SH-SY5Y (cell line): ENCODE measurements around the gene SFI1.

Source experiments
- GATA2 ChIP-seq: IDR thresholded peaks from 2 replicates; pipeline ENCODE4 v1.6.1; 2011; ENCODE audit warnings: mild to moderate bottlenecking, low read depth, low read length
- GATA3 ChIP-seq: IDR thresholded peaks from 2 replicates; pipeline ENCODE4 v1.6.1; 2011; ENCODE audit warnings: low read depth, mild to moderate bottlenecking, low read length, moderate library complexity

The SFI1 gene

GRCh38 chr22:31561238-31561887 is 65.0 kb downstream of the SFI1 start:
- no peak for TF ChIP-seq GATA3
- no peak for TF ChIP-seq GATA2

- TF ChIP-seq GATA3 (no peak), GATA2 (no peak)
Measured at GRCh38 chr22:31561970-31562369, 65.6 kb downstream of the SFI1 start.

DNA sequence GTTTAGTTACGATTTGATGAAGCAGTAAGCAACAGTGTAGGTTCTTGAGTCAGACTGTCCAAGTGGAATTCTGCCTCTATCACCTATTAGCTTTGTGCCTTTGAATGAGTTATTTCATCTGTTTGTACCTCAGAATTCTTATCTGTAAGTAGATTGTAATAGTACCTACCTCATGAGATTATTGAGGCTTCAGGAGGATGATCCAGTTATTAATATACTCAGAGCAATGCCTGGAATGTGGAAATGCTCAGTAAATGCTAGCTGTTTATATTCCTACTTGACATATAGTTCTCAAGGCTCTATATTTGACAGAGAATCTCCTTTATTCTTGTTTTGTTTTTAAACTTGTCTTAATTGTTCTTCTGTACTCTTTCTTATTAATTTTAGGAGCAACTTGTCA is 70.1 kb downstream of the SFI1 start:
- TF ChIP-seq GATA2 = no peak
- TF ChIP-seq GATA3 = no peak

GRCh38 chr22:31567196-31567595 is 70.9 kb downstream of the SFI1 start:
- TF ChIP-seq GATA2 (no peak), GATA3 (no peak)

- TF ChIP-seq GATA2 = no peak
- no peak for TF ChIP-seq GATA3
Measured at GRCh38 chr22:31567702-31568101, 71.4 kb downstream of the SFI1 start.

DNA sequence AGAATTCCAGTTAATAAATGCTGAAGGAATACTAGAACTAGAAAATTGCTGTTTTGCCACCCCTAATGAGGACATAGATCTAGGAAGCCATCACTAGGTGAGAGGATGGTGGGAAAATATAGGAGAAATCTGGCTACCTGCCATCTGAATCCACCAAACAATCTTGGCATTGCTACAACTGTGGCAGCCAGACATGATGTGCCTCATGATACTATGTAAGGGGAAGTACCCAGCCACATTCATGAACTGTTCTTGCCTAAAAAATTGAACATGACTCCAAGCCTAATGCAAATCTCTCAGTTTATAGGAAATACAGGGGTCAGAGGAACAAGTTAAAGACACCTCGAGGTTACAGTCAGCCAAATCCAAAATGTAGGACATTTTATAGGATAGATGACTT is 72.8 kb downstream of the SFI1 start:
- TF ChIP-seq GATA2 (no peak), GATA3 (no peak)

- TF ChIP-seq GATA3 = no peak
- no peak for TF ChIP-seq GATA2
Measured at GRCh38 chr22:31572939-31573338, 76.6 kb downstream of the SFI1 start.

DNA sequence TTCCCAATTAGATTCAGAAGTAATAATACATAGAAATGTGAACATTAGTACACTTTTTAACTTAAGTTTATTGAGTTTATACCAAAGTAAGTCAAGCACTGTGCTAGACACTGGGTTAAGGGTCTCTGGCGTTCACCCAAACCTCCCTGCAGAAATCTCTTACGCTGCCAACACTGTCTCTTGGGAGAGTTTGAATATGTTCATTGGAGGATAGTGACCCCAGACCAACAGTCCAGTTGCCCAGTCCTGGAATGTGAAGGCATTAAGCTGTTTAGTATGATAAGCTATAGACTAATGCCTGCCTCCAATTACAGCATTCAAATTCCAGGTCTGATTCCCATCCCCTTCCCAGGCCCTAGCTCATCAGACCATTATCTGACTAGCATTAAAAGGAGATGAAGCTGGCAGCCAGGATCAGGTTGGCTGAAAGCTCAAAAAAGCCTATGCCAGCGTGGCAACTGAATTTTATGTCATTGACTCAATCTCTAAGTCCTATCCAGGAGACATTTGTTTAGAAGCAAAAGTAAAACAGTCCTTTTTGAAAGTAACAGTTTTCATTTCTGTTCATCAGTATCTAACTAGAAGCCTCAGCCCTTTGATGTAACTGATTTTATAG is 77.8 kb downstream of the SFI1 start:
- TF ChIP-seq GATA3 (no peak), GATA2 (no peak)

DNA sequence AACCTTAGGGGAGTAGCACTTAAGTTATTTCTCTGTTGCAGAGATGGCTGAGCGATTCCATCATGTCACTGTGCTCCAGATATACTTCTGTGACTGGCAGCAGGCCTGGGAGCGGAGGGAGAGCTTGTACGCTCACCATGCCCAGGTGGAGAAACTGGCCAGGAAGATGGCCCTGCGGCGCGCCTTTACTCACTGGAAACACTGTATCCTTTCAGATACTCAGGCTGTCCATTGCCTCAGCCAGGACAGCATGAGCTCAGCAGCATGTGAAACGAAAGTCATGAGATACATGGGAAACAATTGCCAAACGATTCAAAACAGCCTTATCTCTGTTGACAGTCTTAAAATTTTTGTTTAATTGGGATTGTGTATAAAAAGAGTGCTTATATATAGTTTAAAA is 78.9 kb downstream of the SFI1 start:
- TF ChIP-seq GATA3 (no peak), GATA2 (no peak)

DNA sequence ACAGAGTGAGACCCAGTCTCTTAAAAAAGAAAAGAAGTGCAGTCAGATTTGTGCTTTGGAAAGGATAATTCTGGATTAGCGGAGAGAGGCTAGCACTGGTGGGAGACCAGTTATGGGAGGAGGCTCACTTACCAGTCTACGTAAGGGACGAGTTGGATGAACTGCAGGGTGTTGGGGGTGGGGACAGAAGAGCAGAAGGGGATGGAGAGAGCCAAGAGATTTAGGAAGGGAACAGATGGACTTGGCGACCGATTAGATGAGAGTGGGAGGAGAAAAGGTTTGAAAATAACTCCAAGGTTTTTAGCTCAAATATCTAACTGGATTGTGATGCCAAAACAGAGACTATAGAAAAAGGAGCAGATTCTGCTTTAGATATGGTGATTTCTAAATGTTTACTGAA is 81.4 kb downstream of the SFI1 start:
- TF ChIP-seq GATA2 = no peak
- no peak for TF ChIP-seq GATA3

- TF ChIP-seq GATA3 (no peak), GATA2 (no peak)
Measured at GRCh38 chr22:31578171-31578570, 81.8 kb downstream of the SFI1 start.

- no peak for TF ChIP-seq GATA2
- TF ChIP-seq GATA3 = no peak
Measured at GRCh38 chr22:31579835-31580242, 83.5 kb downstream of the SFI1 start.

DNA sequence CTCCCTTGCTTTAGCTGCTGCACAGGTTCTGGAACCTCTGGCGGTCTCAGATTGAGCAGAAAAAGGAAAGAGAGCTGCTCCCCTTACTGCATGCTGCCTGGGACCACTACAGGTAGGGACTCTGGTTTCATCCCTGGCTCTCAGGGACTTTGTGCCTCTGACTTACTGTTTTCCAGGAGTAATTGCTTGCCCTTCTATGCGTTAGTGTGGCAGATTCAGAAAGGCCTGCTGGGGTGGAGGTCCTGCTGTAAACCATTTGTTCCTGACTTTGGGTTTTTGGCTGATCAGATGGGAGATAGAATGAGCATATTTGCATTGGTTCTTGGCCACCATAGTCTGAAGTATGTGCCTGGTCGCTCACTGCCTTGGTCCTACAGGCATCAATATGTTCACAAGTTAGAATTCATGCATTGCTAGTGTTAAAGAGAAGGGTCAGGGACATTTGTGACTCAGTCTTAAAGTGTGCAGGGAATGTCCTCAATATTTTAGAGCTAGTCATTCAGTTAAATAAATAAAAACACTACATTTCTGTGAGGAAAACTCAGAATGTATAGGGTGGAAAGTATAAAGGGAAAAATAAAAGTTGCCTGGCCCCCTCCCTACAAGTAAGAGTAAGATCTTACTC is 87.6 kb downstream of the SFI1 start:
- TF ChIP-seq GATA3 (no peak), GATA2 (no peak)

DNA sequence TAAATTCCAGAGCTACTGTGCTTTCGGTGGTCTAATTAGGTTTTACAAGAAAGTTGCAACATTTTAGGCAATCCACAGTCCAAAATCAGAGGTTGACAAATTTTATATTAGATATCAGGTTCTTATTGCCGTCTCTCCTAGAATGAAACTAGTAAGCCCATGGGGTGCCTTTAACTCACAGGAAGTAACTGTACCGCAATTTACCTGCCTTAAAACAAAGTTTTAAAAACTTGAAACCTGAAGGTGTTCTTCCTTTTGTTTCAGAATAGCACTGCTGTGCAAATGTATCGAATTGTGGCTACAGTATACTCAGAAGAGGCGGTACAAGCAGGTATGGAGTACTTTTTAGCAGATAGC is 88.4 kb downstream of the SFI1 start:
- TF ChIP-seq GATA2 (no peak), GATA3 (no peak)

GRCh38 chr22:31585161-31585859 is 89.0 kb downstream of the SFI1 start:
- TF ChIP-seq GATA3 = no peak
- no peak for TF ChIP-seq GATA2
